ENCODE data around the gene DUSP15.

DUSP15 gene

GRCh38 chr20:31857861-31858759, 12.2 kb downstream of the DUSP15 start:
- TF ChIP-seq, protein P1, sequence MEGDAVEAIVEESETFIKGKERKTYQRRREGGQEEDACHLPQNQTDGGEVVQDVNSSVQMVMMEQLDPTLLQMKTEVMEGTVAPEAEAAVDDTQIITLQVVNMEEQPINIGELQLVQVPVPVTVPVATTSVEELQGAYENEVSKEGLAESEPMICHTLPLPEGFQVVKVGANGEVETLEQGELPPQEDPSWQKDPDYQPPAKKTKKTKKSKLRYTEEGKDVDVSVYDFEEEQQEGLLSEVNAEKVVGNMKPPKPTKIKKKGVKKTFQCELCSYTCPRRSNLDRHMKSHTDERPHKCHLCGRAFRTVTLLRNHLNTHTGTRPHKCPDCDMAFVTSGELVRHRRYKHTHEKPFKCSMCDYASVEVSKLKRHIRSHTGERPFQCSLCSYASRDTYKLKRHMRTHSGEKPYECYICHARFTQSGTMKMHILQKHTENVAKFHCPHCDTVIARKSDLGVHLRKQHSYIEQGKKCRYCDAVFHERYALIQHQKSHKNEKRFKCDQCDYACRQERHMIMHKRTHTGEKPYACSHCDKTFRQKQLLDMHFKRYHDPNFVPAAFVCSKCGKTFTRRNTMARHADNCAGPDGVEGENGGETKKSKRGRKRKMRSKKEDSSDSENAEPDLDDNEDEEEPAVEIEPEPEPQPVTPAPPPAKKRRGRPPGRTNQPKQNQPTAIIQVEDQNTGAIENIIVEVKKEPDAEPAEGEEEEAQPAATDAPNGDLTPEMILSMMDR (IDR thresholded peaks at IDR 0.05; ENCODE audit: insufficient read depth, low read length, poor library complexity, severe bottlenecking), result no peak
- Histone ChIP-seq H3K27me3 (replicated peaks; ENCODE audit: control insufficient read depth, insufficient read depth, low read length) (no peaks in the 10 kb centered on the region; the same call in none of the 2 replicates), H3K36me3 (ENCODE audit: control insufficient read depth, insufficient read depth, low read length) (no peaks in the 10 kb centered on the region), H3K4me3 (replicated peaks; ENCODE audit: low read depth, low read length) (no peak overlapping the region)
- peak; percentile 36 for DNase-seq (ENCODE audit: extremely low read depth, insufficient read length)

- DNase-seq (ENCODE audit: extremely low read depth, insufficient read length), result no peak
- Histone ChIP-seq H3K4me3 (replicated peaks; ENCODE audit: low read depth, low read length) (no peak overlapping the region), H3K36me3 (ENCODE audit: control insufficient read depth, insufficient read depth, low read length) (no peaks in the 10 kb centered on the region), H3K27me3 (replicated peaks; ENCODE audit: control insufficient read depth, insufficient read depth, low read length) (no peaks in the 10 kb centered on the region; the same call in none of the 2 replicates)
- TF ChIP-seq, protein P1 (IDR thresholded peaks at IDR 0.05; ENCODE audit: insufficient read depth, low read length, poor library complexity, severe bottlenecking), result no peak
These were observed 13.8 kb downstream of the DUSP15 start for GRCh38 chr20:31856516-31856915.

DNA sequence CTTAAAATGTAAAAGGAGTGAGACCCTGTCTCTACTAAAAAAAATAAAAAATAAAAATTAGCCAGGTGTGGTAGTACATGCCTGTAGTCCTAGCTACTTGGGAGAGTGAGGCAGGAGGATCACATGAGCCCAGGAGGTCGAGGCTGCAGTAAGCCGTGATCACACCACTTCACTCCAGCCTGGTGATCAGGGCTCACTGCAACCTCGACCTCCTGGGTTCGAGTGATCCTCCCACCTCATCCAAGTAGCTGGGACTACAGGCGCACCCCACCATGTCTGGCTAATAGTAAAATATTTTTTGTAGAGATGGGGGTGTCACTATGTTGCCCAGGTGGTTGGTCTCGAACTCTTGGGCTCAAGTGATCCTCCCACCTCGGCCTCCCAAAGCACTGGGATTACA, 16.8 kb downstream of the DUSP15 start:
- DNase-seq (ENCODE audit: extremely low read depth, insufficient read length), result no peak
- Histone ChIP-seq H3K27me3 (replicated peaks; ENCODE audit: control insufficient read depth, insufficient read depth, low read length) (no peaks in the 10 kb centered on the region; the same call in none of the 2 replicates), H3K36me3 (ENCODE audit: control insufficient read depth, insufficient read depth, low read length) (no peaks in the 10 kb centered on the region), H3K4me3 (replicated peaks; ENCODE audit: low read depth, low read length) (no peak overlapping the region)
- TF ChIP-seq, protein P1 (IDR thresholded peaks at IDR 0.05; ENCODE audit: insufficient read depth, low read length, poor library complexity, severe bottlenecking), result no peak

DNA sequence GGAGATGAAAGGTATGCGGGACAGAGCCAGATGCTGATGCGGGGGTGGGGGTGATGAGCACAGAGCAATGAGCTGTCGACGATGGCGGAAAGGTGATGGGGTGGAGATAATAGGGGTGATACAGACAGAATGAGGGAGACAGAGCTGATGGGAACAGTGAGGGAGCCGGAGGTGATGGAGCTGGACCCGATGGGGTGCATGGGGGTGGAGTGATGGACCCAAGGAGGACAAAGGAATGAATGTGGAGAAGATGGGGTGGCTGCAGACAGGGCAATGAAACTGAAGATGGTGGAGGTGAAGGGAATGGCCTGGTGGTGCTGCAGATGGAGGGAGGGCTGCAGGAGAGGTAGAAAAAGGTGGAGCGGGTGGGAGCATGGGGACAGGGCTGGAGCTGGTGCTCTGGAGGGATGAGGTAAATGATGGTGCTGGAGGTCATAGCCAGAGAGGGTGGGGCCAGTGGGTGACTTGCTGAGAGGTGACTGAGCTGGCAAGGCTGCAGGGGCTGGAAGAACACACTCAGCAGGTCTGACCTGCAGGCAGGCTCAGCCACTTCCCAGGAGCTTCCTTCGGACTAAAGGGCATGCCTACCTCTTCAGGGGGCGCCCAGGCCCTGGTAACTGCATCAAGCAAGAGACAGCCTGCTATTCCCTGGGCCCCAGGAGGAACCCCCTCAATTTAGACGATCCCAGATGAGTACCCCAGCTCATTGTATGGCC, 18.9 kb downstream of the DUSP15 start:
- no peaks in the 10 kb centered on the region for H3K36me3 ChIP-seq (ENCODE audit: control insufficient read depth, insufficient read depth, low read length)
- H3K4me3 ChIP-seq (replicated peaks; ENCODE audit: low read depth, low read length), result no peak overlapping the region
- no peak for DNase-seq (ENCODE audit: extremely low read depth, insufficient read length)
- TF ChIP-seq, protein P1 (IDR thresholded peaks at IDR 0.05; ENCODE audit: insufficient read depth, low read length, poor library complexity, severe bottlenecking), result no peak
- no peaks in the 10 kb centered on the region; the same call in none of the 2 replicates for H3K27me3 ChIP-seq (replicated peaks; ENCODE audit: control insufficient read depth, insufficient read depth, low read length)

- no peak overlapping the region for H3K4me3 ChIP-seq (replicated peaks; ENCODE audit: low read depth, low read length)
- TF ChIP-seq, protein P1 (IDR thresholded peaks at IDR 0.05; ENCODE audit: insufficient read depth, low read length, poor library complexity, severe bottlenecking), result no peak
- H3K27me3 ChIP-seq (replicated peaks; ENCODE audit: control insufficient read depth, insufficient read depth, low read length), result no peaks in the 10 kb centered on the region; the same call in none of the 2 replicates
- no peaks in the 10 kb centered on the region for H3K36me3 ChIP-seq (ENCODE audit: control insufficient read depth, insufficient read depth, low read length)
- no peak for DNase-seq (ENCODE audit: extremely low read depth, insufficient read length)
These were observed 20.9 kb downstream of the DUSP15 start for GRCh38 chr20:31849306-31849930.

Data from GM06990 (cell line).